Measurements from ENCODE around the gene CDH22.

CDH22 gene

GRCh38 chr20:46139908-46140482 lies 168.3 kb downstream of the CDH22 start:
- no peak for DNase-seq (ENCODE audit: low read depth)

- DNase-seq (ENCODE audit: low read depth) = no peak
Observed at GRCh38 chr20:46139266-46139889, 168.9 kb downstream of the CDH22 start.

- no peak for DNase-seq (ENCODE audit: low read depth)
Observed at GRCh38 chr20:46137816-46138215, 170.5 kb downstream of the CDH22 start.

GRCh38 chr20:46135856-46136633 lies 172.3 kb downstream of the CDH22 start:
- no peak for DNase-seq (ENCODE audit: low read depth)

- DNase-seq (ENCODE audit: low read depth) = no peak
Observed at GRCh38 chr20:46134716-46135115, 173.6 kb downstream of the CDH22 start.

GRCh38 chr20:46133886-46134654 lies 174.2 kb downstream of the CDH22 start:
- no peak for DNase-seq (ENCODE audit: low read depth)

- DNase-seq (ENCODE audit: low read depth) = peak; percentile 14
Observed at GRCh38 chr20:46132705-46133120, 175.6 kb downstream of the CDH22 start.

- DNase-seq (ENCODE audit: low read depth) = no peak
Observed at GRCh38 chr20:46131396-46131795, 176.9 kb downstream of the CDH22 start.

- DNase-seq (ENCODE audit: low read depth) = no peak
Observed at GRCh38 chr20:46130534-46130933, 177.8 kb downstream of the CDH22 start.

GRCh38 chr20:46129955-46130481 lies 178.3 kb downstream of the CDH22 start:
- no peak for DNase-seq (ENCODE audit: low read depth)

GRCh38 chr20:46128310-46129151 lies 179.8 kb downstream of the CDH22 start:
- DNase-seq (ENCODE audit: low read depth) = no peak

GRCh38 chr20:46127396-46128010 lies 180.8 kb downstream of the CDH22 start:
- no peak for DNase-seq (ENCODE audit: low read depth)

- DNase-seq (ENCODE audit: low read depth) = no peak
Observed at GRCh38 chr20:46126440-46127056, 181.8 kb downstream of the CDH22 start.
